Suprapubic skin (tissue), 4 donors: ENCODE measurements around the gene DNAJC15.

Source experiments
- POLR2A ChIP-seq, 2 donors: fragments of 450-650 bp; IDR thresholded peaks; one replicate each; pipeline ENCODE4 v1.6.1; 2017; ENCODE audit warnings: antibody characterized with exemption in 2 of 2, mild to moderate bottlenecking in 2 of 2, moderate library complexity in 2 of 2
- POLR2AphosphoS5 ChIP-seq, 3 donors: sonication (generic); formaldehyde crosslinking; IDR thresholded peaks; one replicate each; pipeline ENCODE4 v1.6.1; 2017; ENCODE audit warnings: antibody characterized with exemption in 3 of 3

DNA sequence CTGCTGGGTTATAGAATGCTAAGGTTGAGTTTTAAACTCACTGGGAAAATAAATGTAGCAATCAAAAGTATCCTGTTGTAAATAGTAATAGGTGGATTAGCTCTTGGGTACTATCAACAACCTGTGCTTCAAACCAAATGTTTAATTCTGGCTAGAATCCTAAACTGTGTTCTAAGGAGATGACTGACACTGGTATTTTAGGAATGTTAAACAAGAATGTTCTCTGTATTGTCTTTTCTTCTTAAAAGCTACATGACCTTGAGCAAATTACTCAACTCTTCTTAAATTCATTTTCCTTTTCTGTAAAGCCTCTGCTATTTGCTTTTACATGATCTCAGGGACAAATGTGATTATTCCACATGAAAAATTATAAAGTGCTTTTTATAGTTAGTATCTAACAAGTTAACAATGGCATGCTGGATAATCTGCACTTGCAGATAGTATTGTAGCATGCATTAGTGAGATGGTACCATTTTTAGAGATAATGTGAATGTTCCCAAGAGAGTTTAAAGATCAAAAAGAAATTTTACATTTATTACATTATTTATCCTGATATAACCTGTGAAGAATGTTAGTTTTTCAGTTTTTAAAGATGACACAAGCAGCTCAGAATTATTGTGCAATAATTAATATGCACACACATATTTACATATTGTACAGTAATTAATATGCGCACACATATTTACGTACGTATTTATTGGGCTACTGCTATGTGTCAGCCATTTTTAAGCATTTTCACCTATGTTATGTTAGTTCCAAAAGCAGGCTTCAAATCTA lies 17.7 kb upstream of the DNAJC15 start:
- TF ChIP-seq POLR2AphosphoS5 (IDR thresholded peaks at IDR 0.05) (no peak), POLR2A (IDR thresholded peaks at IDR 0.05) (no peak)
